ENCODE data around the gene PPP1R3E.

Gene PPP1R3E

GRCh38 chr14:23248601-23249000 lies 54.1 kb downstream of the PPP1R3E start:
- no peak for DNase-seq (ENCODE audit: low read depth)

All from HS-27A (cell line).